SU-DHL-6 (cell line): Measurements from ENCODE around the gene ZFAND2A.

Experiments
- H2AFZ ChIP-seq: fragments of 200-600 bp; sonication (generic); 2 replicates; pipeline ENCODE4 v1.6.1; 2014; ENCODE audit warnings: low read depth, mild to moderate bottlenecking, moderate library complexity, mixed read lengths, antibody characterized with exemption, low read length; ENCODE audit not compliant: severe bottlenecking
- H3F3A ChIP-seq: fragments of 200-600 bp; shearing (Covaris generic); 2 replicates; pipeline ENCODE4 v1.6.0; 2016; ENCODE audit warnings: antibody characterized with exemption, mild to moderate bottlenecking; ENCODE audit not compliant: insufficient read depth
- H3K27ac ChIP-seq: fragments of 200-600 bp; sonication (generic); 2 replicates; pipeline ENCODE4 v1.5.1; 2016; ENCODE audit warnings: low read depth, mild to moderate bottlenecking, low read length, moderate library complexity, mixed read lengths
- H3K27me3 ChIP-seq: fragments of 200-600 bp; sonication (generic), shearing (Covaris generic); 2 replicates; pipeline ENCODE4 v1.6.0; 2014; ENCODE audit warnings: mild to moderate bottlenecking, low read length
- H3K36me3 ChIP-seq: fragments of 200-600 bp; sonication (generic); 2 replicates; pipeline ENCODE4 v1.6.1; 2014; ENCODE audit warnings: mild to moderate bottlenecking, low read length, mixed read lengths
- H3K4me2 ChIP-seq: fragments of 300-600, 200-600 bp; shearing (Covaris generic), sonication (generic); 2 replicates; pipeline ENCODE4 v1.6.0; 2014; ENCODE audit warnings: low read length, low read depth, mild to moderate bottlenecking; ENCODE audit not compliant: poor library complexity, severe bottlenecking
- H3K4me3 ChIP-seq: fragments of 200-600 bp; sonication (generic); 2 replicates; pipeline ENCODE4 v1.5.1; 2014; ENCODE audit warnings: antibody characterized with exemption, low read length, mild to moderate bottlenecking, mixed read lengths; ENCODE audit not compliant: insufficient read depth, poor library complexity, severe bottlenecking
- H3K79me2 ChIP-seq: fragments of 200-600 bp; sonication (generic); 2 replicates; pipeline ENCODE4 v1.6.1; 2014; ENCODE audit warnings: mild to moderate bottlenecking, low read length, moderate library complexity; ENCODE audit not compliant: insufficient read depth
- H3K9ac ChIP-seq: fragments of 200-600 bp; sonication (generic); 2 replicates; pipeline ENCODE4 v1.7.0; 2014; ENCODE audit warnings: mild to moderate bottlenecking, low read length
- H3K9me2 ChIP-seq: fragments of 200-600 bp; sonication (generic); replicated peaks from 2 replicates; pipeline ENCODE4 v1.6.1; 2014; ENCODE audit warnings: low read length; ENCODE audit not compliant: insufficient read depth
- H3K9me3 ChIP-seq: fragments of 200-600 bp; sonication (generic); 2 replicates; pipeline ENCODE4 v1.6.1; 2014; ENCODE audit warnings: low read length, mixed read lengths; ENCODE audit not compliant: insufficient read depth
- H4K20me1 ChIP-seq: fragments of 200-600 bp; sonication (generic); 2 replicates; pipeline ENCODE4 v1.6.1; 2014; ENCODE audit warnings: low read depth, mild to moderate bottlenecking, antibody characterized with exemption, low read length, moderate library complexity, mixed read lengths
- CTCF ChIP-seq: fragments of 200-600 bp; sonication (generic); IDR thresholded peaks from one replicate; pipeline ENCODE4 v1.5.1; 2017; ENCODE audit warnings: antibody characterized with exemption, mild to moderate bottlenecking, low read length, moderate library complexity; ENCODE audit not compliant: insufficient read depth, poor library complexity, severe bottlenecking
- EZH2phosphoT487 ChIP-seq: fragments of 200-600 bp; sonication (generic), shearing (Covaris generic); conservative IDR thresholded peaks from 2 replicates; pipeline ENCODE4 v1.6.1; 2018; ENCODE audit warnings: mild to moderate bottlenecking, antibody characterized with exemption, low read length, moderate library complexity, mixed read lengths

The ZFAND2A gene

DNA sequence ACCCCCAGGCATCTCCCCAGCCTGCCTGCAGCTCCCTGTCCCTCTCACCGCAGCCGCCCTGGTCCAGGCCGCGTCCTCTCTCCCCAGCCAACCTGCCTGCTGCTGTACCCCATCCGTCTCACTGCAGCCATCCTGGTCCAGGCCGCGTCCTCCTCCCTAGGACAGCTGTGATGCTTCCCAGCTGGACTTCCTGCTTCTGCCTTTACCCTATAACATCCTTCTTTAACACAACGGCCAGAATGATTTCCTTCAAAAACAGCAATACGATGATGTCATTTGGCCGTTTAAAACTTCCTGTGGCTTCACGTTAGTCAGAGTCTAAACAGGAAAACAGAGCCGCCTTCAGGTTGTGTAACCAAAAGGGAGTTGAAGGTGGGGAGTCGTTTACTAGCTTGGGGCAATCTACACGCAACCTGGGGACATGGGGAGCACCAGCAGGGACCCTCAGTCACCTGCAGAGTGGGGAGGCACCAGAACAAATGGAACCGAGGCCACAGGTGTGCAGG is 32.2 kb upstream of the ZFAND2A start:
- TF ChIP-seq EZH2phosphoT487 (no peak), CTCF (no peak)
- Histone ChIP-seq H3K9me2 (no peaks in the 10 kb centered on the region), H3K79me2 (no peaks in the 10 kb centered on the region), H3K27ac (no peak overlapping the region), H4K20me1 (no peaks in the 10 kb centered on the region), H3F3A (no peaks in the 10 kb centered on the region), H3K9ac (no peak overlapping the region), H2AFZ (no peak overlapping the region), H3K4me2 (no peak overlapping the region), H3K27me3 (no peaks in the 10 kb centered on the region), H3K36me3 (no peaks in the 10 kb centered on the region), H3K9me3 (no peaks in the 10 kb centered on the region), H3K4me3 (no peak overlapping the region)

GRCh38 chr7:1189986-1190772 is 30.2 kb upstream of the ZFAND2A start:
- no peak for TF ChIP-seq CTCF
- TF ChIP-seq EZH2phosphoT487: no peak
- Histone ChIP-seq H3K9me2 (no peaks in the 10 kb centered on the region), H3K27me3 (no peaks in the 10 kb centered on the region), H3F3A (no peaks in the 10 kb centered on the region), H3K9ac (no peak overlapping the region), H3K27ac (no peak overlapping the region), H3K79me2 (no peaks in the 10 kb centered on the region), H4K20me1 (no peaks in the 10 kb centered on the region), H3K36me3 (no peaks in the 10 kb centered on the region), H3K4me3 (no peak overlapping the region), H2AFZ (no peak overlapping the region), H3K4me2 (no peak overlapping the region), H3K9me3 (no peaks in the 10 kb centered on the region)

DNA sequence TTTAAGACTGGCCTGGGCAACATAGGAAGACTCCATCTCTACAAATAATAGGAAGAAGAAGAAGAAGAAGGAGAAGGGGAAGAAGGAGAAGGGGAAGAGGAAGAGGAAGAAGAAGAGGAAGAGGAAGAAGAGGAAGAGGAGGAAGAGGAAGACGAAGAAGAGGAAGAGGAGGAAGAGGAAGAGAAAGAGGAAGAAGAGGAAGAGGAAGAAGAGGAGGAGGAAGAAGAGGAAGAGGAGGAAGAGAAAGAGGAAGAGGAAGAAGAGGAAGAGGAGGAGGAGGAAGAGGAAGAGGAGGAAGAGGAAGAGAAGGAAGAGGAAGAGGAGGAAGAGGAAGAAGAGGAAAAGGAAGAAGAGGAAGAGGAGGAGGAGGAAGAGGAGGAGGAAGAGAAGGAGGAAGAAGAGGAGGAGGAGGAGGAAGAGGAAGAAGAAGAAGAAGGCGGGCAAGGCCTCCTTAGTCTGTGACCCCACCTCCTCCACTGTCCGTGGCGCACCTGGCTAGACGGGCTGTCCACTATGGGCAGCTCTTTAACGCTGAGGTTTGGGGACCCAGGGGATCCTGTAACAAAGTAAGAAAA is 28.8 kb upstream of the ZFAND2A start:
- no peak overlapping the region for H3K27ac ChIP-seq
- no peaks in the 10 kb centered on the region for H4K20me1 ChIP-seq
- no peaks in the 10 kb centered on the region for H3K9me2 ChIP-seq
- H3K79me2 ChIP-seq: no peaks in the 10 kb centered on the region
- no peak overlapping the region for H3K4me2 ChIP-seq
- H3F3A ChIP-seq: no peaks in the 10 kb centered on the region
- no peak overlapping the region for H2AFZ ChIP-seq
- no peak overlapping the region for H3K4me3 ChIP-seq
- TF ChIP-seq EZH2phosphoT487 (no peak), CTCF (no peak)
- H3K9me3 ChIP-seq: no peaks in the 10 kb centered on the region
- H3K9ac ChIP-seq: no peak overlapping the region
- no peaks in the 10 kb centered on the region for H3K36me3 ChIP-seq
- no peaks in the 10 kb centered on the region for H3K27me3 ChIP-seq
